ENCODE measurements around the gene SLC25A34.

The SLC25A34 gene

GRCh38 chr1:15744122-15744679, 8.1 kb downstream of the SLC25A34 start:
- DNase-seq (ENCODE audit: low read depth), result no peak
- no peak for TF ChIP-seq CTCF (conservative IDR thresholded peaks at IDR 0.05; ENCODE audit: low read depth, low read length)
- H3K4me3 ChIP-seq (ENCODE audit: low read depth, low read length), result no peak overlapping the region

GRCh38 chr1:15747378-15747777, 11.3 kb downstream of the SLC25A34 start:
- TF ChIP-seq CTCF (conservative IDR thresholded peaks at IDR 0.05; ENCODE audit: low read depth, low read length), result no peak
- H3K4me3 ChIP-seq (ENCODE audit: low read depth, low read length), result no peak overlapping the region
- no peak for DNase-seq (ENCODE audit: low read depth)

- no peak overlapping the region for H3K4me3 ChIP-seq (ENCODE audit: low read depth, low read length)
- DNase-seq (ENCODE audit: low read depth), result no peak
- TF ChIP-seq CTCF (conservative IDR thresholded peaks at IDR 0.05; ENCODE audit: low read depth, low read length), result no peak
Observed at GRCh38 chr1:15748264-15748663, 12.2 kb downstream of the SLC25A34 start.

- no peak for TF ChIP-seq CTCF (conservative IDR thresholded peaks at IDR 0.05; ENCODE audit: low read depth, low read length)
- H3K4me3 ChIP-seq (ENCODE audit: low read depth, low read length), result no peak overlapping the region
- DNase-seq (ENCODE audit: low read depth), result no peak
Observed at GRCh38 chr1:15748690-15749398, 12.8 kb downstream of the SLC25A34 start.

GRCh38 chr1:15749399-15750291, 13.6 kb downstream of the SLC25A34 start:
- no peak overlapping the region for H3K4me3 ChIP-seq (ENCODE audit: low read depth, low read length)
- peak; percentile 15 for DNase-seq (ENCODE audit: low read depth)

GRCh38 chr1:15750924-15751323, 14.9 kb downstream of the SLC25A34 start:
- DNase-seq (ENCODE audit: low read depth), result no peak
- TF ChIP-seq CTCF (conservative IDR thresholded peaks at IDR 0.05; ENCODE audit: low read depth, low read length), result no peak
- H3K4me3 ChIP-seq (ENCODE audit: low read depth, low read length), result no peak overlapping the region

More at GRCh38 chr1:15749399-15750291, 13.6 kb downstream of the SLC25A34 start:
- TF ChIP-seq CTCF (conservative IDR thresholded peaks at IDR 0.05; ENCODE audit: low read depth, low read length), result no peak
